ENCODE results near the gene ZNF565. TPM values are rescaled to one million over a fixed set of nuclear protein-coding genes. Genes with fewer than 3 reads are reported as not detected.
"Not testable (repeated sequence)": the region's sequence is repeated elsewhere in the genome, so short reads cannot be mapped to it uniquely, and the experiment has no call there.

ZNF565 gene
- total and polyA plus RNA-seq, 8 donors = 0.45 to 16.3 (median 2.3) TPM

GRCh38 chr19:36183245-36183628 is 31.2 kb downstream of the ZNF565 start:
- Histone ChIP-seq H3K9me3 (no peaks in the 10 kb centered on the region), H3K27me3 (no peaks in the 10 kb centered on the region), H3K36me3 (peaks cover 4 to 35% (median 21%) of the 10 kb centered on the region in 4 donors), H3K27ac (no peak overlapping the region), H3K4me3 (no peak overlapping the region), H3K4me1 (no peaks in the 10 kb centered on the region)
- WGBS, 5 donors = 79 to 89% (median 86%) methylated on average over 10 of the region's 10 CpGs
- intact Hi-C loops (cut with DNase I; ENCODE audit: low total_unique reads) = no loop called here
- DNase-seq = no peak
- TF ChIP-seq EP300 (IDR thresholded peaks at IDR 0.05) = no peak
- no peak for TF ChIP-seq POLR2AphosphoS5 (IDR thresholded peaks at IDR 0.05)
- TF ChIP-seq CTCF (IDR thresholded peaks at IDR 0.05) = no peak
- TF ChIP-seq POLR2A (IDR thresholded peaks at IDR 0.05) = no peak

- intact Hi-C loops (cut with DNase I; ENCODE audit: low total_unique reads) = no loop called here
- DNase-seq = no peak
- Histone ChIP-seq H3K4me3 (no peak overlapping the region), H3K36me3 (peaks cover 4 to 35% (median 19%) of the 10 kb centered on the region in 4 donors), H3K9me3 (no peaks in the 10 kb centered on the region), H3K27ac (no peak overlapping the region), H3K4me1 (no peaks in the 10 kb centered on the region), H3K27me3 (no peaks in the 10 kb centered on the region)
- TF ChIP-seq POLR2AphosphoS5 (IDR thresholded peaks at IDR 0.05) = no peak
- no peak for TF ChIP-seq POLR2A (IDR thresholded peaks at IDR 0.05)
- no peak for TF ChIP-seq EP300 (IDR thresholded peaks at IDR 0.05)
- no peak for TF ChIP-seq CTCF (IDR thresholded peaks at IDR 0.05)
- WGBS, 5 donors = 90 to 92% (median 91%) methylated on average over 17 of the region's 17 CpGs
Measured at GRCh38 chr19:36182612-36183244, 31.7 kb downstream of the ZNF565 start.

GRCh38 chr19:36179077-36179476 is 35.4 kb downstream of the ZNF565 start:
- intact Hi-C loops (cut with DNase I; ENCODE audit: low total_unique reads); DNase-seq; H3K27ac ChIP-seq; H3K9me3 ChIP-seq; H3K27me3 ChIP-seq; H3K4me3 ChIP-seq; H3K4me1 ChIP-seq: not testable (repeated sequence)
- WGBS, 5 donors = 44 to 73% (median 63%) methylated on average over 2 of the region's 2 CpGs
- H3K36me3 ChIP-seq = peaks cover 4 to 18% (median 16%) of the 10 kb centered on the region in 4 donors

- H3K4me3 ChIP-seq; H3K27me3 ChIP-seq; intact Hi-C loops (cut with DNase I; ENCODE audit: low total_unique reads); H3K27ac ChIP-seq; H3K9me3 ChIP-seq; H3K36me3 ChIP-seq; DNase-seq: not testable (repeated sequence)
- WGBS, 5 donors = 59 to 79% (median 69%) methylated on average over 8 of the region's 8 CpGs
- peaks cover 12 to 18% (median 17%) of the 10 kb centered on the region in 4 donors for H3K4me1 ChIP-seq
Measured at GRCh38 chr19:36173846-36174245, 40.6 kb downstream of the ZNF565 start.

- no peaks in the 10 kb centered on the region for H3K9me3 ChIP-seq
- TF ChIP-seq CTCF (IDR thresholded peaks at IDR 0.05) = no peak
- no peak for TF ChIP-seq EP300 (IDR thresholded peaks at IDR 0.05)
- TF ChIP-seq POLR2AphosphoS5 (IDR thresholded peaks at IDR 0.05) = no peak
- no peak for TF ChIP-seq POLR2A (IDR thresholded peaks at IDR 0.05)
- no peaks in the 10 kb centered on the region for H3K27me3 ChIP-seq
- 86 to 95% (median 94%) methylated on average over 5 of the region's 5 CpGs for WGBS, 5 donors
- H3K4me1 ChIP-seq = peaks cover 12 to 25% (median 19%) of the 10 kb centered on the region in 4 donors
- H3K36me3 ChIP-seq = no peaks in the 10 kb centered on the region
- no peak overlapping the region for H3K27ac ChIP-seq
- intact Hi-C loops (cut with DNase I; ENCODE audit: low total_unique reads) = no loop called here
- DNase-seq = no peak
- no peak overlapping the region for H3K4me3 ChIP-seq
Measured at GRCh38 chr19:36172852-36173251, 41.6 kb downstream of the ZNF565 start.

Data from stomach (tissue), 9 donors.